Measurements from ENCODE around the gene HAAO. TPM values are rescaled to one million over a fixed set of nuclear protein-coding genes. Genes with fewer than 3 reads are reported as not detected.
"Not testable (repeated sequence)": the region's sequence is repeated elsewhere in the genome, so short reads cannot be mapped to it uniquely, and the experiment has no call there.

HAAO gene
- total RNA-seq, 4 donors from 2014 or later, result 0.61 to 10.5 (median 5.2) TPM

DNA sequence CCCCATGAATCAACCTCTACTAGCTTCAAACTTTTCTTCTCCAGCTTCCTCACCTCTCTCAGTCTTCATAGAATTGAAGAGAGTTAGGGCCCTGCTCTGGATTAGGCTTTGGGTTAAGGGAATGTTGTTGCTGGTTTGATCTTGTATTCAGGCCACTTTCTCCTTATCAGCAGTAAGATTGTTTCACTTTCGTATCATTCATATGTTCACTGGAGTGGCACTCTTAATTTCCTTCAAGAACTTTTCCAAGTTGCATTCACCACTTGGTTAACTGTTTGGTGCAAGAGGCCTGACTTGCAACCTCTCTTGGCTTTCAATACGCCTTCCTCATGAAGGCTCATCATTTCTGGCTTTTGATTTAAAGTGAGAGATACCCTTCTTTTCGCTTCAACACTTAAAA is 51.2 kb downstream of the HAAO start:
- Histone ChIP-seq H3K4me1 (no peaks in the 10 kb centered on the region), H3K36me3 (peaks cover 0 to 38% (median 0%) of the 10 kb centered on the region in 3 donors), H3K27me3 (no peaks in the 10 kb centered on the region), H3K27ac (no peak overlapping the region), H3K9me3 (no peaks in the 10 kb centered on the region), H3K4me3 (no peak overlapping the region)
- intact Hi-C loops (cut with DNase I), result no loop called here
- DNase-seq, result no peak
- WGBS, 2 donors, result 82 to 89% methylated on average over 3 of the region's 3 CpGs
- TF ChIP-seq, protein P1, sequence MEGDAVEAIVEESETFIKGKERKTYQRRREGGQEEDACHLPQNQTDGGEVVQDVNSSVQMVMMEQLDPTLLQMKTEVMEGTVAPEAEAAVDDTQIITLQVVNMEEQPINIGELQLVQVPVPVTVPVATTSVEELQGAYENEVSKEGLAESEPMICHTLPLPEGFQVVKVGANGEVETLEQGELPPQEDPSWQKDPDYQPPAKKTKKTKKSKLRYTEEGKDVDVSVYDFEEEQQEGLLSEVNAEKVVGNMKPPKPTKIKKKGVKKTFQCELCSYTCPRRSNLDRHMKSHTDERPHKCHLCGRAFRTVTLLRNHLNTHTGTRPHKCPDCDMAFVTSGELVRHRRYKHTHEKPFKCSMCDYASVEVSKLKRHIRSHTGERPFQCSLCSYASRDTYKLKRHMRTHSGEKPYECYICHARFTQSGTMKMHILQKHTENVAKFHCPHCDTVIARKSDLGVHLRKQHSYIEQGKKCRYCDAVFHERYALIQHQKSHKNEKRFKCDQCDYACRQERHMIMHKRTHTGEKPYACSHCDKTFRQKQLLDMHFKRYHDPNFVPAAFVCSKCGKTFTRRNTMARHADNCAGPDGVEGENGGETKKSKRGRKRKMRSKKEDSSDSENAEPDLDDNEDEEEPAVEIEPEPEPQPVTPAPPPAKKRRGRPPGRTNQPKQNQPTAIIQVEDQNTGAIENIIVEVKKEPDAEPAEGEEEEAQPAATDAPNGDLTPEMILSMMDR (IDR thresholded peaks at IDR 0.05), result no peak
- TF ChIP-seq POLR2A (IDR thresholded peaks at IDR 0.05), result no peak

DNA sequence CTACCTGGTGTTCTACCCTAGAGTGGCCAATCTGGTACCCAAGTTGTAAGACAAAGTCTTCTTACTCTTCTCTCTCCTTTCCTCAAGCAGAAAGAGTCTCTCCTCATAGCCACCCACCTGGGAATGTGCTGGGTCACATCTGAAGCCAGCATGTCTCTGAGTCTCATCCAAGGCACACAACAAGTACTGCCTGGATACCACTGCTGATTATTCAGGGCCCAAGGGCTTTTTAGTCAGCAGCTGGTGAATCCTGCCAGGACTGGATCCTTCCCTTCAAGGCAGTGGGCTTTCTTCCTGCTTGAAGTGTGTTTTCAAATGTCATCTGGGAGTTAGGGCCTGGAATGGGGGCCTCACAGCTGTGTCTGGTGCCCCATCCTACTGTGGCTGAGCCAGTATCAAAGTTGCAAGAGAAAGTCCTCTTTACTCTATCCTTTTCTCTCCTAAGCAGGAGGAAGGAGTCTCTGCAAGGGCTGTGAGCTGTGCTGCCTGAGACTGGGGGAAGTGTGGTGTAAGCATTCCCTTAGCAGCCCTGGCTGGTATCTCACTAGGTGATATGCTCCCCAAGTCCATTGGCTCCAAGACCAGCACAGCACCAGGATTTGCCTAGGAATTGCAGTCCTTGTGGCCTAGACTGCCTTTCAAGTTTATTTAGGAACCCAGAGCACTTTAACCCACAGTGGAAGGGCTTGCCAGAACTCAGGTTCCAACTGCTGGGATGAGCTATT is 55.6 kb downstream of the HAAO start:
- intact Hi-C loops (cut with DNase I), result no loop called here
- TF ChIP-seq, protein P1 (IDR thresholded peaks at IDR 0.05), result no peak
- TF ChIP-seq POLR2A (IDR thresholded peaks at IDR 0.05), result no peak
- no peak for DNase-seq
- Histone ChIP-seq H3K4me1 (no peaks in the 10 kb centered on the region), H3K9me3 (no peaks in the 10 kb centered on the region), H3K36me3 (peaks cover 0 to 71% (median 0%) of the 10 kb centered on the region in 3 donors), H3K27ac (no peak overlapping the region), H3K4me3 (no peak overlapping the region), H3K27me3 (no peaks in the 10 kb centered on the region)

DNA sequence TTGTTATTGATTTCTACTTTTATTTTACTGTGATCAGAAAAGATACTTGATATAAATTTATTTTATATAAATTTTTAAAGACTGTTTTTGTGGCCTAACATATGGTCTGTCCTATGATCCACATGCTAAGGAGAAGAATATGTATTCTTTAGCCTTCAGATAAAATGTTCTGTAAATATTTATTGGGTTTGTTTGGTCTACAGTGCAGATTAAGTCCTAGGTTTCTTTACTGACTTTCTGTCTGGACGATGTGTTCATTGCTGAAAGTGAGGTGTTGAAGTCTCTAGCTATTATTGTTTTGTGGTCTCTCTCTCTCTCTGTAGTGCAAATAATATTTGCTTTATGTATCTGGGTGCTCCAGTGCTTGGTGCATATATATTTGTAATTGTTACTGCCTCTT is 58.5 kb downstream of the HAAO start:
- H3K36me3 ChIP-seq, result peaks cover 0 to 66% (median 0%) of the 10 kb centered on the region in 3 donors
- H3K9me3 ChIP-seq, result peaks cover 0 to 11% (median 6%) of the 10 kb centered on the region in 3 donors
- 75 to 82% methylated on average over 1 of the region's 1 CpG for WGBS, 2 donors
- DNase-seq, result no peak
- H3K27ac ChIP-seq, result no peak overlapping the region
- TF ChIP-seq, protein P1 (IDR thresholded peaks at IDR 0.05), result no peak
- no peak for TF ChIP-seq POLR2A (IDR thresholded peaks at IDR 0.05)
- intact Hi-C loops (cut with DNase I), result no loop called here
- H3K27me3 ChIP-seq, result no peaks in the 10 kb centered on the region
- H3K4me1 ChIP-seq, result no peaks in the 10 kb centered on the region
- no peak overlapping the region for H3K4me3 ChIP-seq

DNA sequence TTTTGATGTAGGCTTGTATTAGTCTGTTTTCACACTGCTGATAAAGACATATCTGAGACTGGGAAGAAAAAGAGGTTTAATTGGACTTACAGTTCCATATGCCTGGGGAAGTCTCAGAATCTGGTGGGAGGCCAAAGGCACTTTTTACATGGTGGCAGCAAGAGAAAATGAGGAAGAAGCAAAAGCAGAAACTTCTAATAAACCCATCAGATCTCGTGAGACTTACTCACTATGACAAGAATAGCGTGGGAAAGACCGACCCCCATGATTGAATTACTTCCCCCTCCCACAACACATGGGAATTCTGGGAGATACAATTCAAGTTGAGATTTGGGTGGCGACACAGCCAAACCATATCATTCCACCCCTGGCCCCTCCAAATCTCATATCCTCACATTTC is 61.1 kb downstream of the HAAO start:
- H3K4me1 ChIP-seq; intact Hi-C loops (cut with DNase I); H3K27me3 ChIP-seq; DNase-seq; H3K4me3 ChIP-seq; H3K27ac ChIP-seq: not testable (repeated sequence)
- H3K36me3 ChIP-seq, result peaks cover 0 to 52% (median 0%) of the 10 kb centered on the region in 3 donors
- H3K9me3 ChIP-seq, result peaks cover 0 to 11% (median 6%) of the 10 kb centered on the region in 3 donors
- WGBS, 2 donors, result 80 to 94% methylated on average over 4 of the region's 4 CpGs

DNA sequence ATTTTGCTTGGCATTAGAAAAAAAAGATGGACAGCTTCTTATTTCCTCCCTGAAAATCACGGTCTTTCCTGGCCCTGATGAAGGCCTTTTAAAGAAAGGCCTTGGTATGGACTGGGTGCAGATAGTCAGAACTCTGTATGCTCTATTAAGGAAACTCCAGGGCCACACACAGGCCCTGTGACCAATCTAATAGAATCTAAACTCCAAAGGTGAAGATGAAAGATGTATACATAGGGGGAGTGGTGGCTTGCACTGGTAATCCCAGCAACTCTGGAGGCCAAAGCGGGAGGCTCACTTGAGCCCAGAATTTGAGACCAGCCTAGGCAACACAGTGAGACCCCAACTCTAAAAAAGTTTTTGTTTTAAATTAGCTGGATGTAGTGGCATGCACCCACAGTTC is 65.7 kb downstream of the HAAO start:
- peaks cover 0 to 21% (median 0%) of the 10 kb centered on the region in 3 donors for H3K36me3 ChIP-seq
- 87 to 96% methylated on average over 2 of the region's 2 CpGs for WGBS, 2 donors
- no peaks in the 10 kb centered on the region for H3K27me3 ChIP-seq
- TF ChIP-seq POLR2A (IDR thresholded peaks at IDR 0.05), result no peak
- TF ChIP-seq, protein P1 (IDR thresholded peaks at IDR 0.05), result no peak
- peaks cover 0 to 13% (median 5%) of the 10 kb centered on the region in 3 donors for H3K4me1 ChIP-seq
- H3K9me3 ChIP-seq, result peaks cover 0 to 11% (median 6%) of the 10 kb centered on the region in 3 donors
- no peak overlapping the region for H3K4me3 ChIP-seq
- H3K27ac ChIP-seq, result no peak overlapping the region
- DNase-seq, result no peak
- intact Hi-C loops (cut with DNase I), result no loop called here
